ENCODE measurements around the gene LRCH2. TPM values are rescaled to one million over a fixed set of nuclear protein-coding genes. Genes with fewer than 3 reads are reported as not detected.

LRCH2 gene
- total RNA-seq, 2 donors from 2014 or later: 0.44 to 2.7 TPM

- Histone ChIP-seq H3K4me1 (no peaks in the 10 kb centered on the region), H3K9ac (ENCODE audit: low read depth in 2 of 2, low read length in 2 of 2) (no peak overlapping the region), H3K36me3 (no peaks in the 10 kb centered on the region), H3K27ac (no peak overlapping the region), H3K9me3 (no peaks in the 10 kb centered on the region), H3K27me3 (no peaks in the 10 kb centered on the region), H3K4me3 (no peak overlapping the region)
- no peak for TF ChIP-seq CTCF (IDR thresholded peaks at IDR 0.05)
- intact Hi-C loops (cut with DNase I): no loop called here
- DNase-seq: no peak
Observed at GRCh38 chrX:115067812-115068211, 166.1 kb downstream of the LRCH2 start.

- intact Hi-C loops (cut with DNase I): no loop called here
- no peak for TF ChIP-seq CTCF (IDR thresholded peaks at IDR 0.05)
- H3K4me1 ChIP-seq: no peaks in the 10 kb centered on the region
Observed at GRCh38 chrX:115065304-115065703, 168.6 kb downstream of the LRCH2 start.

More at GRCh38 chrX:115065304-115065703, 168.6 kb downstream of the LRCH2 start:
- H3K27ac ChIP-seq: no peak overlapping the region
- H3K36me3 ChIP-seq: no peaks in the 10 kb centered on the region
- H3K27me3 ChIP-seq: no peaks in the 10 kb centered on the region
- DNase-seq: no peak
- H3K9ac ChIP-seq (ENCODE audit: low read depth in 2 of 2, low read length in 2 of 2): no peak overlapping the region
- no peak overlapping the region for H3K4me3 ChIP-seq
- H3K9me3 ChIP-seq: no peaks in the 10 kb centered on the region

Other genes with a start within 250 kb of the LRCH2 start
- under 1 TPM in 1 of 2 donors, not detected in 1; 0.37 TPM for gene IL13RA2, start 216.5 kb downstream of the LRCH2 start, total RNA-seq
- gene RBMXL3, start 44.7 kb downstream of the LRCH2 start, total RNA-seq: not detected
- not detected for gene LUZP4, start 55.6 kb upstream of the LRCH2 start, total RNA-seq